ENCODE results near the gene TTR. TPM values are rescaled to one million over a fixed set of nuclear protein-coding genes. Genes with fewer than 3 reads are reported as not detected.

The TTR gene
- total and polyA plus RNA-seq, 2 of the 4 experiments (the other 2 are of a cell fraction): not detected

- dilution Hi-C loops (cut with HindIII; ENCODE audit: low sequenced_read_pairs, unreplicated experiment): no loop called here
- Histone ChIP-seq H3K4me2 (ENCODE audit: low read depth, low read length) (no peak overlapping the region), H4K91ac (ENCODE audit: insufficient read depth, low read depth, low read length) (no peak overlapping the region), H3K9me1 (ENCODE audit: insufficient read depth, low read length) (no peaks in the 10 kb centered on the region), H3K18ac (ENCODE audit: low read depth, low read length) (no peak overlapping the region), H3K9me3 (ENCODE audit: control insufficient read depth, insufficient read depth, low read length) (no peaks in the 10 kb centered on the region), H4K20me1 (ENCODE audit: insufficient read depth, low read length) (no peaks in the 10 kb centered on the region), H4K8ac (ENCODE audit: low read depth in 2 of 2, low read length in 2 of 2) (no peak overlapping the region), H2BK20ac (ENCODE audit: low read depth, low read length) (no peak overlapping the region), H2BK15ac (ENCODE audit: low read depth, low read length) (no peak overlapping the region), H2BK5ac (ENCODE audit: low read depth, low read length, poor library complexity, severe bottlenecking) (no peak overlapping the region), H2AK5ac (ENCODE audit: low read depth, low read length) (no peak overlapping the region), H3K27me3 (ENCODE audit: control insufficient read depth, insufficient read depth, low read length) (no peaks in the 10 kb centered on the region), H3K4me1 (ENCODE audit: control insufficient read depth, insufficient read depth, low read length) (no peaks in the 10 kb centered on the region), H4K5ac (ENCODE audit: low read depth, low read length) (no peak overlapping the region), H3K14ac (replicated peaks; ENCODE audit: low read depth, low read length) (no peak overlapping the region), H2AK9ac (replicated peaks; ENCODE audit: low read depth, low read length, poor library complexity) (no peak overlapping the region), H2AFZ (replicated peaks; ENCODE audit: low read length, poor library complexity) (no peak overlapping the region), H3K79me1 (ENCODE audit: low read depth in 1 of 2, low read length in 2 of 2) (no peaks in the 10 kb centered on the region), H3K9ac (ENCODE audit: low read depth, low read length) (no peak overlapping the region), H3K56ac (ENCODE audit: extremely low read depth, insufficient read depth, low read length) (no peak overlapping the region), H3K23ac (ENCODE audit: low read depth, low read length) (no peak overlapping the region), H3K27ac (ENCODE audit: insufficient read depth, low read length) (no peak overlapping the region), H2BK120ac (ENCODE audit: low read depth, low read length) (no peak overlapping the region), H3K4me3 (ENCODE audit: insufficient read depth, low read depth, low read length) (no peak overlapping the region), H3K36me3 (ENCODE audit: control insufficient read depth, insufficient read depth, low read length) (no peaks in the 10 kb centered on the region), H3K4ac (ENCODE audit: low read depth, low read length) (no peak overlapping the region)
- no TSS peak for BruUV-seq (replicated peaks)
- 33% methylated on average over 1 of the region's 2 CpGs; no CpG with 5 or more reads in 1 of the 2 experiments for WGBS, 2 experiments (ENCODE audit: extremely low coverage in 2 of 2, insufficient read length in 1 of 2)
- CTCF ChIA-PET: no interaction called here
- POLR2A ChIA-PET (ENCODE audit: unreplicated experiment): no interaction called here
- DNase-seq: no peak
- in situ Hi-C loops (cut with MboI; ENCODE audit: low sequenced_read_pairs): no loop called here
- ATAC-seq (ENCODE audit: low read depth): no peak
- TF ChIP-seq NFE2L2 (IDR thresholded peaks at IDR 0.05; ENCODE audit: low read depth, low read length): no peak
- intact Hi-C loops (cut with micrococcal nuclease): no loop called here
These were observed 18.2 kb downstream of the TTR start for GRCh38 chr18:31609886-31610285.
